DMS153 treated with DMSO at 0.1 percent for 48 hours (cell line): ENCODE measurements around the gene VDR.

ENCODE experiments used
- DNase-seq: peaks from one replicate; lab custom pipeline; 2025; ENCODE audit not compliant: unreplicated experiment; lab: John Stamatoyannopoulos, UW

The VDR gene

DNA sequence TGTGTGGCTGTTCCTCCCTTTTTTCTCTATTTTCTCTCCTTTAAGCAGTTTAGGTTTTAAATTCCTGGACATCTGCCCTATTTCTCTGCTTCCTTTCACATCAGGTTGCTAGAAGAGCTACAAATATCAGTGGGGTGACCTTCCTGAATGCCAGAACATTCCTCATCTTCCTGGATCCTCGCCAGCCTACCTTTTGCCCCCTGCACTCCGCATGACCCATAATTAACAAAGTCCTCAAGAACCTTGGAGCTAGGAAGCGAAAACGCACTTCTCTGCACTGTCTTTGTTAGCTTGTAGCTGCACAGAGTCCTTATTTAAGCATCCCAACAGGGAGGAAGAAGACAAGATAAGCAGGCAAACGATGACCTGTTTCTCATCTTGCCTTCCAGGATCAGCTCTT, 30.5 kb downstream of the VDR start:
- no peak for DNase-seq

DNA sequence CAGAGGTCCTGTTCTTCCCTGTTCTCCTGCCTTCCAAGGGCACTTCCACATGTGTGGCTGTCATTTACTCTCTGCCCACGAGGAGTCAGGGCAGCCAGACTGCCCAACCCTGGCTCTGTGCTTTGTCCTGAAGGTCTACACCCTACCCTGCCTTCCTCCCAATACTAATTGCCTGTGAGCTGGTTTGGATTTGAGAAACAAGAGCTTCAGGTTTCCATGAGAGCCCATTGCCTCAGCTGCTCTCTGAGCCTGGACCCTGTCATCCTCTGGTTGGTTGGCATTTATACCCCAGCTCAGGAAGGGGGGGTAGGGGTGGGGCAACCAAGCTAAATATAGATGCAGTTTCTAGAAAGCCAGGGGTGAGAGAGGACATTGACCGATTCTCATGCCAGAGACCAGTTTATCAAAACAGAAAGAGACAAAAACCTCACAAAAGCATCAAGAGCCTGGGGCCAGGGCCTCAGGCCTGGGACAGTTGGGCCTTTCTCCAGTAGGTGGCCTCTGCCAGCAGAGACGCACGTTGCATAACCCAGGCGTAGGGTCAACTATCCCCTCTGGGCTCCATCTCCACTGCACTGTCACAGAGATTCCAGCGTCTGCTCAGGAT, 34.5 kb downstream of the VDR start:
- DNase-seq = no peak

DNA sequence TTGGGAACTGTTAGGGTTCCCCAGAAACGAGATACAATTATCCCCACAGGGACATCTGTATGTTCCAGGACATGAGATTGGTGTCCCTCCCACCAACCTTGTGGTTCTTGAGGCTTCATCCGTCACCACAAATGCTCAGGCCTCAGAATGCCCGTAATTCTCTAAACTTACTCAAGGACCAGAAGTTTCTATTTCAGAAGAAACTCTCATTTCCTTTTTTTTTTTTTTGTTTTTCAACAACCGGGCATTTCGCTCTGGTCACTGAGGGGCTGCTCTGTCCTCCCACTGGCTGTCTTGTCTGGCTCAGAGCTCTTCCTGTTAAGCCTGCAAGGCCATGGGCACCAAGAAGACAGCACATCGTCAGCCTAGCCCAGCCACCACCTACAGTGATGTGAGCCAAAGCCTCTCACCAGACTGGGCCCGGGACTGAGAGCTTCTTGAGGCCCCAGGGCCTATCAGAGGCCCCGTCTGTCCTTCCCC, 36.2 kb downstream of the VDR start:
- no peak for DNase-seq

DNA sequence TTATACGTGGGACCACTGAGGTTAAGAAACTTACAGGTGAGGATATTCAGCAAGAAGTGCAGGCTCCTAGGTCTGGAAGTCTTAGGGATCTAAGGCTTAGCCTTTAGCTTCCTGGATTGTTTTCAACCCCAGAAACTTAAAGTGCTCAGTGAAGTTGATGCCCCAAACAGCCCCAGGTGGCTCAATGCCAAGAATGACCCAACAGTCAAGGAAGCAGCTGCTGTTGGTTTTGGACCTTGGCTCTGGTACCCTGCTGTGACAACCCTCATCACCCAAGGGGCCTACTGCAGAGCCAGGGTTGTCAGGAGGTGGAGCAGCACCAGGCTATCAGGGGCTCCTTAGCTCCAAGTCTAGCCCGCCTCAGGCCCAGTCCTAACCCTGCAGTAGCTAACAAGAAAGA, 36.8 kb downstream of the VDR start:
- DNase-seq = no peak

DNA sequence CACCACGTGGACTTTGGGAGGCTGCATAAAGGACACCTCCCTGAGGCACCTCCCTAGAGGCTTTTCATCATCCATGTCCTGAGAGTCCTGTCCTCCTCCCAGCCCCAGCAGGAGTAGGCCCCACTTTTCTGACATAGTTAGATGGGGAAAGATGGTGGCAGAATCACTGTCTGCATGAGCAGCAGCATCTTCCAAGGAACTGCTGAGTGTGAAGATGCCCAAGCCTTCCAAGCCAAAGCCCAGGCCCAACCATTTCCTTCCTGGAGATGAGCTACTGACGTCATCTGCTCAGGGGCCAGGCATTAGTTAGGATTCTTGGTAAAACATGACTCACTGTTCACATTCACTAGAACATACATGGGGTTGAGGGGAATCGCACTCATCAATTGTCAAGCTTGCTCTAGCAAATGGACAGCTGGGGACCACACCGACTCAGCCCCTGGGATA, 37.3 kb downstream of the VDR start:
- no peak for DNase-seq

DNA sequence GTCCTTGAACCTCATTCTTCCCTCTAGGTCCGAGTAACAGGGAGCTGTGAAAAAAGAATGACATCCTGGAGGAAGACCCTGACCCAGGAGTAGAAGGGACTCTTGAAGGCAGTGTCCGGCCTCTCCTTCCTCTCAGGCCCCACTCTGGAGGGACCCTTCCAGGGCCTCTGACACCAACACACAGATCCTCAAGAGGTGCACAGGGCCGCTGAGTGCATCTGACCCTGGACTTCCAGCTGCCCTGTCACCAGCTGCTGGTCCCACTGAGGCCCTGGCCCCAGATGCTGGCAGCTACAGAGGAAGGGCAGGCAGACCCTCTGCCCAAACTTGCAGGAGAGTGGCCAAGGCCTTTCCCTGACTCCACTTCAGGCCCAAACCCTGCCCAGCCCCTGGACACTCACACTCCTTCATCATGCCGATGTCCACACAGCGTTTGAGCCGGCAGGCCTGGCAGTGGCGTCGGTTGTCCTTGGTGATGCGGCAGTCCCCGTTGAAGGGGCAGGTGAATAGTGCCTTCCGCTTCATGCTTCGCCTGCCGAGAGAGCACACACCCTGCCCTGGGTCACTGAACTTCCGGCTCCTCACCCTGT, 40.1 kb downstream of the VDR start:
- no peak for DNase-seq

DNA sequence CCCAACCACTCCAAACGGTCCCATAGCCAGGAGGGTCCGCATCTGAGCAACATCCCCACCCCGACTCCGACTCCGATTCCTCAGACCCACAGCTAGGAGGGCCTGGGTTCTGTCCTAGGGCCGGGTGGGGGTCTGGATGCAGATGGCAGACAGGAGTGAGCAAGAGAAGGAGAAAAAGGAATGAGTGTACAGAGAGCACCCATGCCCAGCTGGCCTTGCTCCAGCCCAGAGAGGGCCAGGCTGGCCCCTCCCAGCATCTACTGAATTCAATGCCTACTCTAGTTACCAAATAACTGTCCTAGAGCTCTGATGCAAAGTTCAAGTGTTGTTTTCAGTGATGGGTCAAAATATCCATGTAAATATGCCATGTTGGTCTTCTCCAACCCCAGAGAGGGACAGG, 40.8 kb downstream of the VDR start:
- no peak for DNase-seq

DNA sequence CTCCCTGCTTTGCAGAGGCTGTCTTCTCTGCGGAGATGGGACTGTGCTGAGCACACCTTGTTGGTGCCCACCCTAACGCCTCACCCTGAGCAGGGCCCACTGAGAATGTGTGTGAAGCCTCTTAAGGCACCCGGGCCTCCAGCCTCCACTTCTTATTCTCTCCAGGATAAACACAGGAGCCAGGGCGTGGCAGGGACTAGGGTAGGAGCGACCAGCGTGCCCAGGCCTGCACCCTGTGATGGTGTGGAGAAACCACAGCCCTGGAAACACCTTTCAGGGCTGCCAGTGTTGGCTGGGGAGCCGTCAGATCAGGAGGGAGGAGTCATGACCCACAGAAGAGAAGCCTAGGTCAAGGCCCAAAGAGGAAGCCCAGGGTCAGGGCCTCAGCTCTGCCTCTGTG, 41.3 kb downstream of the VDR start:
- no peak for DNase-seq

DNA sequence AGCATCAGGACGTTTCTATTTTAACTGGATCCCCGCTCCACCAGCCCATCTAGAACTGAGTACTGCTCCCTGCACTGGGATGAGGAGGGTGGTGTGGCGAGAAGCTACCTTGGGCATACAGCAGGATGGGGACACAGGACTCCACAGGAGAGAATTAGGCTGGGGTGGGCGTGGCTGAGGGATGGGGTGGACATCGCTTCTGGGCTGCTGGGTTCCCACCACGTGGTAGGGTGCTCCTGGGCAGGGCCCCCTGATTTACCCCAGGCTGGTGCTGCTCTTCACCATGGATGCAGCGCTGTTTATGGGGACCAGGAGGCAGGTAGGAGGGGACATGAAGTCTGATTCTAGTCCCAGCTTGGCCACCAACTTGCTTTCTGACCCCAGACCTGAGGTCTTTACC, 41.9 kb downstream of the VDR start:
- no peak for DNase-seq

DNA sequence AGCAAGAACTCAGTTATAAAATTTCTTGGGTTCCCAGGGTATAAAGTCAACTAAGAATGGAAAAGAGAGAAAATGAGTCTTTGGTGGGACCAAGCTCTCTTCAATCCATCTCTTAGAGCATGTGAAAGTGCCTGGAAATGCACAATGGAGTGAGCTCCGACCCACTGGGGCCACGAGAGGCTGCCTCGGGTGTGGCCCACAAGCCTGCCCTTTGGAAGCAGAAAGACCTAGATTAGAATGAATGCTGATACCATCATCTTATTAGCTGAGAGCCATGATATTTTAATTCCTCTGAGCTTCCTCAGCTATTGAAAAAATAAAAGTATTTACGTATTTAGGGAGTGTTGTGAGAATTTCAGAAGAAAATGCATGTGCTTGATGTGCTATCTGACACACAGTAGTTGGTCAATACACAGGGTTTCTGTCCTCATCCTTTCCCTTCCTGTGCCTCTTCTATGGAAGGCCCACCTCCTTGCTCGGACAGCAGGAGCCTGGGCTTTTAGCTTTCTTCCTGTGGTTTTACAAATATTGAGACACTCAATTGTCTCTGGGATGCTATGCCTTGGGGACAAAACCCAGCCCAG, 42.5 kb downstream of the VDR start:
- DNase-seq = no peak

DNA sequence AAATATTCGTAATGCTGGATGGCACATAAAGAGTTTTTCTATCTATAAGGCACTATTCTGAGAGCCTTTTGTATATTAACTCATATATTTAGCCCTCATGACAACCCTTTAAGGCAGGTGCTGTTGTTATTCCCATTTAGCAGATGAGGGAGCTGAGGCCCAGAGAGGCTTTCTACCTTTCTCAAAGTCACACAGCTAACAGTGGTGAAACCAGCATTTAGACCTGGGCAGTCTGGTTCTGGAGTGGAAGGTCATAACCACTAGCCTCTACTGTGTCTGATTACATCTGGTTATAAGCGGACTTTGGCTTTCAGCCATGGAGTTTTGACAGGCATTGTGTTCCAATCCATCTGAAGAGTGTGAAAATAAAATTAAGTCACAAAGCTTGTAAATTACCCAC, 43.9 kb downstream of the VDR start:
- DNase-seq = no peak

DNA sequence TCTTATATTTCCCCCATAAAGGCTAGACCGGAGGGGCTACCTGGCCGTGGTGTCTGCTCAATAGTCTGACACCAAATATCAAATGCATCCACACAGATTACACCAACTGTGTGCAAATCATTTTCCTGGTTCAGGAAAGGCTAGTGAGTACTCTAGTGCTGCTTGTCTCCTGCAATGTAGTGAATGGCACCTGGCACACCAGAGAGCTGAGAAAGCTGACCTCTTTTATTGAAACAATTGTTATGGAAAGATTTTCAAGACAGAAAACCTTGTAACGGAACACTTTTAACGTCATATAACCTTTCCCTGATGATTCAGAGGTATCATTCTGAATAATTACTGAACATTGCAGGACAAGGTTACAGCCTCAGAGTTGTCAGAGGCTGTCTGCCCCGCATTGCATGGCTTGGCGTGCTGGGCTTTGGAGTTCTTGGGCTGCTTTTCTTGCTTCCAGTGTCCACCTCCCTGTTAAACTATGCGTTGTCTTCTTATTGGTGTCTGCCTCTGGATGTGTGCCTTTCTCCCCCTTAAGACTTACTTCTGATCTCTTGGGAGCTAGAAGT, 44.4 kb downstream of the VDR start:
- no peak for DNase-seq

DNA sequence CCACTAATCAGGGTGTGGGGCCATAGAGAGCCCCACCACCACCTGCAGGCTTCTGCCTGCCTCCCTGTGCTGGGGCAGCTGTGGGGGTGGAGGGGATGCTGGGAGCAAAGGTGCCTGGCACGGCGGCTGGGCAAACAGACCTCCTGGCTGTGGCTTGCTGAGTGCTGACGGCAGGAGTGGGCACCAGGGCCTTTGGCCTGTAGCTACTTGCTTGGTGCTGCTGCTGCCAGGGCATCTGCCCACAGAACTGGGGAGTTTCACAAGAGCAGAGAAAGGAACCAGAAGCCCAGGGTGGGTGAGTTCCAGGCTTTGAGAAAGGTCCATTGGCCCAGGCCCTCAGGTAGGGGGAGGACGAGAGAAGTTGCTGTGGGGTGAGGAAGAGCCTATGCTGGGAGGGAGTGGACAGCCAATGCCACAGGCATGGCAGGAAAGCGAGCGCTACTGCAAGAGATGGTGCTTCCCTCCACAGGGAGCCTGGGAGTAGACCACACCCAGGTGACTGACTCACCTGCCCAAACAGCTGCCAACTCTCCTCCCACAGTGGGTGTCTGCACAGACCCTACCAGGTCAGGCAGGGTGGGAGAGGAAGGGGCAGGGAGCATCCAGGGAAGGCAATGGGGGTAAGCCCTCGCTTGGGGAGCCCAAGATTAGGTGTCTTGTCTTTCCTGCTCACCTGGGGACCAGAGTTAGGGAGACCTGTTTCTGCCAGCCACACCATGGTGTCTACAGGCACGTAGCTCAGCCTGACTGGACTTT, 46.1 kb downstream of the VDR start:
- DNase-seq = no peak

DNA sequence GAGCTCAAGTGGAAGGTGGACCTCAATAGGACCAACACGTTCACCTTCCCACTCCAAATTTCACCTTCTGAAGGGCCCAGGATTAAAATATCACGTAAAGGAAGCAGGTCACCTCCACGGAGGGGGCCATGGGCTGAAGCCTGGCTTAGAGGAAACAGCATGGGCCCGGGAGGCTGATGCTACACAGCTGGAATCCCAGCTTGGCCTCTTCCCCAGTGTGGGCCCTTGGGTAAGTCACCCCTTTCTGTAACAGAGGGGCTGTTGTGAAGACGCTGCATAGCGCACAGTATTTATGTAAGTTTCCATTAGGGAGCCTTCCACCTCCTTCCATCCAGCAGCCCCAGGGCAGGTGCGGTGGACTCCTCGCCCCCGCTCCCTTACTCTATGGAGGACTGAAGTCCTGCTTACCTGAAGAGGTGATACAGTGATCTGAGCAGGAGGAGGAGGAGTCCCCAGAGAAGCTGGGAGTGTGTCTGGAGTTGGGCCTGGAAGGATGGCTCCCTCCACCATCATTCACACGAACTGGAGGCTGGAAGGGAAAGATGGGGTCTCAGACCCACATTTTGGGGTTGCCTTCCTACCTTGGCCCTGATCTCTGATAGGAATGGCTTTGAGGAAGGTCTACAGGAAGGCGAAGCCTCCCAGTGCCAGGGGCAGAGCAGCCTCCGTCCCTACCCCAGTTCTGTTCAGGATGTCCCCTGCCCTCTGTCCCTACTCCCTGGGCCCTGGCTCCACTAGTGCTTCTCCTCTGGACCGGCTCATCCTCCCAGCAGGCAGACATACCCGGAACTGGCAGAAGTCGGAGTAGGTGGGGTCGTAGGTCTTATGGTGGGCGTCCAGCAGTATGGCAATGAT, 47.8 kb downstream of the VDR start:
- DNase-seq = no peak

DNA sequence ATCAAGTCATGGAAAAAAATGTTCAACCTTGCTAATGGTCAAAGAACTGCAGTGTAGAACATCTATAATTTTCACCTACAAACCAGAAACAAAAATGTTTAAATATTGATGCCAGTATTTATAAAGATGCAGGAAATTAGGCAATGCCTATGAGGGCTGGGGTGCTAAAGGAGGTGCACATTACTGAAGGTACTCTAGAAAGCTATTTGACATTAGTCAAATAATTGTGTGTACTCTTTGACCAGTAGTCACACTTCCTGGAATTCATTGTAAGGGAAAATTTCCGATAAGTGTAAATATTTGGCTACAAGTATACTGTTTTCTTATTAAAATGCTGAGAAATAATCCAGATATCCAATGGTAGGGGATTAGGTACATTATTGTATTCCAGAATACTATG, 48.7 kb downstream of the VDR start:
- no peak for DNase-seq

DNA sequence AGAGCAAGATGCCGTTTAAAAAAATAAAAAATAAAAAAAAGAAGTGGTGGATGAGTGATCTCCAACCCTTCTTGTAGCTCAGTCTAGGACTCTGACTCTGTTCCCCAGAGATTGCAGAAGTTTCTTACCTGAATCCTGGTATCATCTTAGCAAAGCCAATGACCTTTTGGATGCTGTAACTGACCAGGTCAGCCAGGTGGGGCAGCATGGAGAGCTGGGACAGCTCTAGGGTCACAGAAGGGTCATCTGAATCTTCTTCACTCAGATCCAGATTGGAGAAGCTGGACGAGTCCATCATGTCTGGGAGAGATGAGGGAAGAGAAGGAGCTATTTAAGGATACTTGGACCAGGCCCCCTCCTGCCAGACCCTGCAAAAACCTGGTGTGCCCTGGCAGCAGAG, 49.3 kb downstream of the VDR start:
- no peak for DNase-seq

DNA sequence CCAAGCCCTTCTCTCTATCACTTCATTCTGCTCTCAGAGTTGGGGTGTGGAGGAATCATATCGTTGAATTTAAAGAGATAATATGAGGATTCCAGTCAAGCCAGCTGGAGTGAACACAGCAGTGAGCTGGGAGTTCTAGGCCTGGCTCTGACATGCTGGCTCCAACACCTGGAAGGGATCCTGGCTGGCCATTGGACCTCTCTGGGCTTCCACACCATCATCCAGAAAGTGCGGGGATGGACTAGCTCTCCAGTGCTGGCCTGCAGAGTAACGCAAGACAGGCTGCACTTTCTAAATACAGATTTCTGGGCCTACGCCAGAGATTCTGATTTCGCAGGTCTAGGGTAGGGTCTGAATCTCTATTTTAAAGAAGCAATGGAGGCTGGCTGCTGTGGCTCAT, 50.3 kb downstream of the VDR start:
- DNase-seq = no peak

DNA sequence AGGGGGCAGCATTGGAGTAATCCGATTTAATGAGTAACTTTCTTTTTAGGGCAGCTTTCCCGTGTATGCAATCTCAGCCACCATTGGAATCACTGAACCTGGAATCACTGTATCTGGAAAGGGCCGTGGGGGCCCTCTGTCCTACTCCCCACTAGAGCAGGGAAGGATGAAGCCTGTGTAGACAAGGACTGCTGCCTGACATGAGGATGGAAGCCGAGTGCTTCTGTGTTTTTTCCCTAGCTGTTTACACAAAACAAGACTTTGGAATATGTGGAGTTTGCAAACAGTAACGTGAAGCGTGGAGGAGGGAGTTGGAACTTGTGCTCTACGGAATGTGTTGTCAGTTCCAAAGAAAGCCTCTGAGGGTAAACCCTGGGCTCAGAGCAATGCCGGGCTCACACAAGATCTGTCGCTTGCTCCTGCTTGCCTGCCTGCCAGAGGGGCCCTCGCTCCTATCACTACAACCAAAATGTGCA, 52.7 kb downstream of the VDR start:
- DNase-seq = no peak

DNA sequence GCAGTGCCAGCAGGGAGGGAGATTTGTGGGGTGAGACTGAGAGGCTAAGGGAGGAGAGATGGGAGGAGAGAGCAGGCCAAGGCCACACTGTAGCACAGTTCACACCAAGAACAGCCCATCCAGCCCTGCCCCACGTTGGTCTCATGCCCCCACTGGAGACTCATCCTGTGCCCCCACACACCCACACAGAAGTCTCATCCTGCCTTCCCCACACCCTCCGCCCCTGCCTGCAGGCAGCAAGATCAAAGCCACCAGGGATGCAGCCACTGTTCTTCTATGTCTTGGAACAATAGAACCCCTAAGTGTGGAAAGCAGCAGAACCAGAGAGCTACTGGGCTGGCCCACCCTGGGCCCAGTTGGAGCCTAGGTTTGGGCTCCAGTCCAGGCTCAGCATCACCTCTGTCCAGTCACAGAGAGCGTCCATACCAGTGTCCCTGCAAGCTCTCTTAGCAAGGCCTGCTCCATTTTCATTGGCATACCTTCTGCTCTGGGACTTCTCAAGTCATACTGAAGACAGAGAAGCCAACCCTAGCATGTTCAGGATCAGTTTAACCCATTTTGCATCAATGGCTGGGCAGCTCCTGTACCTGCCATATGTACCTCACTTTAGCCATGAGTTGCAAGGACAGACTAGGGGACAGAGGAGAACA, 53.4 kb downstream of the VDR start:
- no peak for DNase-seq
